Measurements from ENCODE around the gene KLHL3. TPM values are rescaled to one million over a fixed set of nuclear protein-coding genes. Genes with fewer than 3 reads are reported as not detected.

Gene KLHL3
- polyA plus RNA-seq, 1 donor = 7.2 TPM

GRCh38 chr5:137603891-137604290 is 132.0 kb downstream of the KLHL3 start:
- H3K36me3 ChIP-seq (ENCODE audit: control insufficient read depth, insufficient read depth, low read length) = no peaks in the 10 kb centered on the region
- no peak for DNase-seq
- H3K4me1 ChIP-seq (ENCODE audit: control insufficient read depth, insufficient read depth, low read length) = no peaks in the 10 kb centered on the region
- no peak overlapping the region for H3K4me3 ChIP-seq (ENCODE audit: low read length)
- no peak overlapping the region for H3K27ac ChIP-seq (ENCODE audit: low read length)
- no CpG with 5 or more reads among the region's 1 CpG for WGBS (ENCODE audit: insufficient coverage, low lambda C conversion rate)
- no peaks in the 10 kb centered on the region for H3K9me3 ChIP-seq (ENCODE audit: control insufficient read depth, low read depth, low read length)
- peaks cover 20% of the 10 kb centered on the region for H3K27me3 ChIP-seq (ENCODE audit: control insufficient read depth, insufficient read depth, low read length)

GRCh38 chr5:137603356-137603755 is 132.5 kb downstream of the KLHL3 start:
- Histone ChIP-seq H3K36me3 (ENCODE audit: control insufficient read depth, insufficient read depth, low read length) (no peaks in the 10 kb centered on the region), H3K4me3 (ENCODE audit: low read length) (no peak overlapping the region), H3K4me1 (ENCODE audit: control insufficient read depth, insufficient read depth, low read length) (no peaks in the 10 kb centered on the region), H3K9me3 (ENCODE audit: control insufficient read depth, low read depth, low read length) (no peaks in the 10 kb centered on the region), H3K27me3 (ENCODE audit: control insufficient read depth, insufficient read depth, low read length) (peaks cover 20% of the 10 kb centered on the region), H3K27ac (ENCODE audit: low read length) (no peak overlapping the region)
- no CpG with 5 or more reads among the region's 6 CpGs for whole genome bisulfite sequencing (ENCODE audit: insufficient coverage, low lambda C conversion rate)
- DNase-seq = no peak

GRCh38 chr5:137602721-137603273 is 133.1 kb downstream of the KLHL3 start:
- Histone ChIP-seq H3K4me1 (ENCODE audit: control insufficient read depth, insufficient read depth, low read length) (no peaks in the 10 kb centered on the region), H3K9me3 (ENCODE audit: control insufficient read depth, low read depth, low read length) (no peaks in the 10 kb centered on the region), H3K27me3 (ENCODE audit: control insufficient read depth, insufficient read depth, low read length) (peaks cover 24% of the 10 kb centered on the region), H3K36me3 (ENCODE audit: control insufficient read depth, insufficient read depth, low read length) (no peaks in the 10 kb centered on the region), H3K27ac (ENCODE audit: low read length) (no peak overlapping the region), H3K4me3 (ENCODE audit: low read length) (no peak overlapping the region)
- no CpG with 5 or more reads among the region's 3 CpGs for WGBS (ENCODE audit: insufficient coverage, low lambda C conversion rate)
- DNase-seq = no peak

GRCh38 chr5:137600721-137601360 is 135.0 kb downstream of the KLHL3 start:
- H3K27me3 ChIP-seq (ENCODE audit: control insufficient read depth, insufficient read depth, low read length) = peaks cover 20% of the 10 kb centered on the region
- no CpG with 5 or more reads among the region's 6 CpGs for WGBS (ENCODE audit: insufficient coverage, low lambda C conversion rate)

GRCh38 chr5:137599457-137599856 is 136.4 kb downstream of the KLHL3 start:
- WGBS (ENCODE audit: insufficient coverage, low lambda C conversion rate) = 100% methylated on average over 1 of the region's 6 CpGs
- Histone ChIP-seq H3K36me3 (ENCODE audit: control insufficient read depth, insufficient read depth, low read length) (no peaks in the 10 kb centered on the region), H3K27ac (ENCODE audit: low read length) (no peak overlapping the region), H3K4me3 (ENCODE audit: low read length) (no peak overlapping the region), H3K4me1 (ENCODE audit: control insufficient read depth, insufficient read depth, low read length) (no peaks in the 10 kb centered on the region), H3K9me3 (ENCODE audit: control insufficient read depth, low read depth, low read length) (no peaks in the 10 kb centered on the region), H3K27me3 (ENCODE audit: control insufficient read depth, insufficient read depth, low read length) (peaks cover 20% of the 10 kb centered on the region)
- no peak for DNase-seq

More at GRCh38 chr5:137600721-137601360, 135.0 kb downstream of the KLHL3 start:
- H3K27ac ChIP-seq (ENCODE audit: low read length) = no peak overlapping the region
- H3K9me3 ChIP-seq (ENCODE audit: control insufficient read depth, low read depth, low read length) = no peaks in the 10 kb centered on the region
- no peaks in the 10 kb centered on the region for H3K36me3 ChIP-seq (ENCODE audit: control insufficient read depth, insufficient read depth, low read length)
- no peaks in the 10 kb centered on the region for H3K4me1 ChIP-seq (ENCODE audit: control insufficient read depth, insufficient read depth, low read length)
- H3K4me3 ChIP-seq (ENCODE audit: low read length) = no peak overlapping the region
- no peak for DNase-seq

- no peak for DNase-seq
- Histone ChIP-seq H3K27me3 (ENCODE audit: control insufficient read depth, insufficient read depth, low read length) (peaks cover 20% of the 10 kb centered on the region), H3K4me1 (ENCODE audit: control insufficient read depth, insufficient read depth, low read length) (no peaks in the 10 kb centered on the region), H3K9me3 (ENCODE audit: control insufficient read depth, low read depth, low read length) (no peaks in the 10 kb centered on the region), H3K27ac (ENCODE audit: low read length) (no peak overlapping the region), H3K4me3 (ENCODE audit: low read length) (no peak overlapping the region), H3K36me3 (ENCODE audit: control insufficient read depth, insufficient read depth, low read length) (no peaks in the 10 kb centered on the region)
- WGBS (ENCODE audit: insufficient coverage, low lambda C conversion rate) = no CpG with 5 or more reads among the region's 6 CpGs
Measured at GRCh38 chr5:137598399-137598798, 137.5 kb downstream of the KLHL3 start.

GRCh38 chr5:137596941-137597340 is 138.9 kb downstream of the KLHL3 start:
- 100% methylated on average over 1 of the region's 3 CpGs for WGBS (ENCODE audit: insufficient coverage, low lambda C conversion rate)
- Histone ChIP-seq H3K4me1 (ENCODE audit: control insufficient read depth, insufficient read depth, low read length) (no peaks in the 10 kb centered on the region), H3K36me3 (ENCODE audit: control insufficient read depth, insufficient read depth, low read length) (no peaks in the 10 kb centered on the region), H3K27me3 (ENCODE audit: control insufficient read depth, insufficient read depth, low read length) (peaks cover 17% of the 10 kb centered on the region), H3K27ac (ENCODE audit: low read length) (no peak overlapping the region), H3K4me3 (ENCODE audit: low read length) (no peak overlapping the region), H3K9me3 (ENCODE audit: control insufficient read depth, low read depth, low read length) (no peaks in the 10 kb centered on the region)
- DNase-seq = no peak

DNA sequence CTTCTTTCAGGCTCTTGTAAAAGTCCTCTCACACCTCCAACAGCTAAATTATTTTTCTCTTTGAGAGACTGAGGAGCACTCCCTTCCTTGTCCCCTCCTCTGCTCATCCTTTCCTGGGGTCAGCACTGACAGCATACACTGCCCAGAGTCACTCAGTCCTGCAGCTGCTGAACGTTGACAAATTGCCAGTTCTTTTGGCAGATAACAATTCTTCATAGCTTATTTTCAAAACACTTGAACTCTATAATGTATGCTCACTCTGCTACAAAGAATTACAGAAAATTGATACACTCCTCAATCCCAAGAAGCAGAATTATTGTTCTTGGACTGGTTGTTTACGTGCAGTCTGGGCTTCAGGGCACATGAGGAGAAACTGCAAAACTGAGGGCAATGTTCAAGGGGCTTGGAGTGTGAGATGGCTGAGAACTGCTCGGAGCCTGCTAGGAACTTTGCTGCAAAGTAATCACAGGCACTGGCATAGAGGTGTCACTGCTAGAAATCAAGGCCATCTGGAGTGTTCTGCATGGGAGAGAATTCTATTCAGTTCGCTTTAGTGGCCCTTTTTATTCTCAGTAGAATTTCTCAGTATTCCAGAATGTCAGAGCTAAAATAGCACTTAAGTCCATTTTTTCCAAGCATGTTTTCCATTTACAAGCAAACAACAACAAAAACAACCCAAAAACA is 140.4 kb downstream of the KLHL3 start:
- Histone ChIP-seq H3K4me3 (ENCODE audit: low read length) (no peak overlapping the region), H3K36me3 (ENCODE audit: control insufficient read depth, insufficient read depth, low read length) (no peaks in the 10 kb centered on the region), H3K4me1 (ENCODE audit: control insufficient read depth, insufficient read depth, low read length) (no peaks in the 10 kb centered on the region), H3K27me3 (ENCODE audit: control insufficient read depth, insufficient read depth, low read length) (peaks cover 11% of the 10 kb centered on the region), H3K9me3 (ENCODE audit: control insufficient read depth, low read depth, low read length) (no peaks in the 10 kb centered on the region), H3K27ac (ENCODE audit: low read length) (no peak overlapping the region)
- no peak for DNase-seq
- no CpG with 5 or more reads among the region's 4 CpGs for WGBS (ENCODE audit: insufficient coverage, low lambda C conversion rate)

DNA sequence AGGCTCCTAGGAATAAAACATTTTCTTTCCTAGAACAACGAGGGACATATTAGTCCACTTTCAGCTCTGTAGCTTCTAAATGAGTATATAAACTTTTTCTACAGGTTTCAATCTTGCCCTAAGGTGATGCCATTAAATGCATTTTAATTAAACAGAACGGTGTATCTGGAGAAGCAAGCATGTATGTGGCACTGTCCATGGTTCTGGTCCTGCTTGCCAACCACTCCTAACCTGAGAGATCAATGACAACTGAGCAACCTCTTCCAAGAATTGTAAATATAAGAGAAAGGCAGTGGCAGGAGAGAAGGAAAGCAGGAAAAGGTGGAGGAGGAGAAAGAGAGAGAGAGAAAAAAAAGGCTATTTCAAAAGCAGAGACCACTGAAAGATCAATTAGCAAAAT is 141.2 kb downstream of the KLHL3 start:
- Histone ChIP-seq H3K36me3 (ENCODE audit: control insufficient read depth, insufficient read depth, low read length) (no peaks in the 10 kb centered on the region), H3K4me1 (ENCODE audit: control insufficient read depth, insufficient read depth, low read length) (no peaks in the 10 kb centered on the region), H3K4me3 (ENCODE audit: low read length) (no peak overlapping the region), H3K27me3 (ENCODE audit: control insufficient read depth, insufficient read depth, low read length) (peaks cover 7% of the 10 kb centered on the region), H3K27ac (ENCODE audit: low read length) (no peak overlapping the region), H3K9me3 (ENCODE audit: control insufficient read depth, low read depth, low read length) (no peaks in the 10 kb centered on the region)
- DNase-seq = no peak
- no CpG with 5 or more reads among the region's 2 CpGs for WGBS (ENCODE audit: insufficient coverage, low lambda C conversion rate)

DNA sequence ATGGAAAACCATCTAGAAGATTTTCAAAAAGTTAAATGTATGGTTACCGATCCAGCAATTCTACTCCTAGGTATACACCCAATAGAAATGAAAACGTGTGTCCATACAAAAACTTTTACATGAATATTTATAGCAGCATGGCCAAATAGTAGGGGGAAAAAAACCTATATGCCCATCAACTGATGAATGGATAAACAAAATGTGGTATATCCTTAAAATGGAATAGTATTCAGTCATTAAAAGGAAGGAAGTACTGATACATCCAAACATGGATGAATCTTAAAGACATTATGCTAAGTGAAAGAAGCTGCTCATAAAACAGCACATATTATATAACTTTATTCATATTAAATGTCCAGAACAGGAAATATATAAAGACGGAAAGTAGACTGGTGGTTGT is 143.6 kb downstream of the KLHL3 start:
- Histone ChIP-seq H3K27ac (ENCODE audit: low read length) (no peak overlapping the region), H3K9me3 (ENCODE audit: control insufficient read depth, low read depth, low read length) (no peaks in the 10 kb centered on the region), H3K27me3 (ENCODE audit: control insufficient read depth, insufficient read depth, low read length) (no peaks in the 10 kb centered on the region), H3K4me3 (ENCODE audit: low read length) (no peak overlapping the region), H3K36me3 (ENCODE audit: control insufficient read depth, insufficient read depth, low read length) (no peaks in the 10 kb centered on the region), H3K4me1 (ENCODE audit: control insufficient read depth, insufficient read depth, low read length) (no peaks in the 10 kb centered on the region)
- WGBS (ENCODE audit: insufficient coverage, low lambda C conversion rate) = 100% methylated on average over 3 of the region's 3 CpGs
- DNase-seq = no peak

Measured in large intestine (tissue), 3 donors.